Astrocyte (in vitro differentiated cells and primary cell): ENCODE data around the gene SPTBN1. TPM values are rescaled to one million over a fixed set of nuclear protein-coding genes. Genes with fewer than 3 reads are reported as not detected.

Experiments
- DNase-seq: peaks from one replicate; pipeline ENCODE4 v3.0.0-alpha.2; 2010; ENCODE audit warnings: low read depth
- FAIRE-seq: peaks from 2 replicates; lab custom pipeline; 2011; peaks lifted over from hg19 to GRCh38; lab: Jason Lieb, UNC
- H2AFZ ChIP-seq: 2 replicates; pipeline ENCODE4 v1.6.0; 2012; ENCODE audit warnings: low read depth, low read length, inconsistent platforms
- H3K27ac ChIP-seq: 2 replicates; pipeline ENCODE4 v1.5.1; 2011; ENCODE audit warnings: low read depth, low read length, inconsistent platforms
- H3K27me3 ChIP-seq: 2 replicates; pipeline ENCODE4 v1.6.0; 2011; ENCODE audit warnings: low read length, inconsistent platforms; ENCODE audit not compliant: insufficient read depth
- H3K36me3 ChIP-seq: 2 replicates; pipeline ENCODE4 v1.5.1; 2011; ENCODE audit warnings: low read length, inconsistent platforms; ENCODE audit not compliant: insufficient read depth
- H3K4me1 ChIP-seq: 2 replicates; pipeline ENCODE4 v1.5.1; 2011; ENCODE audit warnings: low read length, inconsistent platforms; ENCODE audit not compliant: insufficient read depth
- H3K4me2 ChIP-seq: 2 replicates; pipeline ENCODE4 v1.6.0; 2012; ENCODE audit warnings: low read length, inconsistent platforms
- H3K4me3 ChIP-seq: 2 replicates; pipeline ENCODE4 v1.5.1; 2011; ENCODE audit warnings: low read depth, mild to moderate bottlenecking, low read length, inconsistent platforms; ENCODE audit not compliant: insufficient read depth
- H3K79me2 ChIP-seq: 2 replicates; pipeline ENCODE4 v1.6.0; 2012; ENCODE audit warnings: mild to moderate bottlenecking, low read length, inconsistent platforms; ENCODE audit not compliant: insufficient read depth
- H3K9ac ChIP-seq: 2 replicates; pipeline ENCODE4 v1.6.0; 2012; ENCODE audit warnings: mild to moderate bottlenecking, low read length, inconsistent platforms
- H3K9me3 ChIP-seq: 2 replicates; pipeline ENCODE4 v1.5.1; 2012; ENCODE audit warnings: low read depth, mild to moderate bottlenecking, low read length, inconsistent platforms; ENCODE audit not compliant: insufficient read depth
- H4K20me1 ChIP-seq: 2 replicates; pipeline ENCODE4 v1.6.0; 2012; ENCODE audit warnings: low read length, inconsistent platforms; ENCODE audit not compliant: insufficient read depth
- H3K27ac Mint-ChIP-seq: one replicate; pipeline ENCODE4 v1.8.0; 2021; ENCODE audit warnings: mild to moderate bottlenecking, mixed read lengths; ENCODE audit not compliant: unreplicated experiment
- H3K27me3 Mint-ChIP-seq: one replicate; pipeline ENCODE4 v1.8.0; 2021; ENCODE audit warnings: low read depth, mixed read lengths; ENCODE audit not compliant: unreplicated experiment
- H3K36me3 Mint-ChIP-seq: one replicate; pipeline ENCODE4 v1.8.0; 2021; ENCODE audit warnings: low read depth, mixed read lengths; ENCODE audit not compliant: unreplicated experiment
- H3K4me1 Mint-ChIP-seq: one replicate; pipeline ENCODE4 v1.8.0; 2021; ENCODE audit warnings: low read depth, mixed read lengths; ENCODE audit not compliant: unreplicated experiment
- H3K4me3 Mint-ChIP-seq: one replicate; pipeline ENCODE4 v1.8.0; 2021; ENCODE audit warnings: mild to moderate bottlenecking, moderate library complexity, mixed read lengths; ENCODE audit not compliant: unreplicated experiment
- H3K9me3 Mint-ChIP-seq: one replicate; pipeline ENCODE4 v1.8.0; 2021; ENCODE audit warnings: mild to moderate bottlenecking, mixed read lengths; ENCODE audit not compliant: unreplicated experiment
- CTCF ChIP-seq: IDR thresholded peaks from 2 replicates; pipeline ENCODE4 v1.5.1; 2011; ENCODE audit warnings: low read depth, mild to moderate bottlenecking, inconsistent platforms, low read length, moderate library complexity; ENCODE audit not compliant: insufficient read depth
- EZH2 ChIP-seq: IDR thresholded peaks from 2 replicates; pipeline ENCODE4 v1.6.1; 2012; ENCODE audit warnings: mild to moderate bottlenecking, low read length, inconsistent platforms; ENCODE audit not compliant: insufficient read depth
- total RNA-seq: library from RNA; stranded (reverse); gene quantifications from 2 replicates; pipeline ENCODE4 v1.2.1, GENCODE V29; 2021

The SPTBN1 gene
- total RNA-seq, 1 donor from 2014 or later = 311 TPM

GRCh38 chr2:54680397-54681041 lies 224.4 kb downstream of the SPTBN1 start:
- peaks cover 18% of the 10 kb centered on the region for H3K4me1 Mint-ChIP-seq
- no peaks in the 10 kb centered on the region for H3K79me2 ChIP-seq
- H3K27ac Mint-ChIP-seq = peak overlapping the region; percentile 70
- no peak overlapping the region for H3K27ac ChIP-seq
- no peaks in the 10 kb centered on the region for H3K9me3 Mint-ChIP-seq
- no peak overlapping the region for H3K9ac ChIP-seq
- no peak for TF ChIP-seq CTCF
- TF ChIP-seq EZH2 = no peak
- peak; percentile 64 for DNase-seq
- H3K4me3 ChIP-seq = no peak overlapping the region
- no peak overlapping the region for H2AFZ ChIP-seq
- peaks cover 7% of the 10 kb centered on the region for H3K4me1 ChIP-seq
- H3K4me3 Mint-ChIP-seq = peak overlapping the region; percentile 63
- H3K36me3 Mint-ChIP-seq = no peaks in the 10 kb centered on the region
- H3K9me3 ChIP-seq = no peaks in the 10 kb centered on the region
- no peaks in the 10 kb centered on the region for H3K27me3 ChIP-seq
- peaks cover 2% of the 10 kb centered on the region for H3K27me3 Mint-ChIP-seq
- H3K4me2 ChIP-seq = peak overlapping the region; percentile 52
- FAIRE-seq = no peak
- peaks cover 3% of the 10 kb centered on the region for H4K20me1 ChIP-seq
- H3K36me3 ChIP-seq = no peaks in the 10 kb centered on the region

- no peak overlapping the region for H3K4me2 ChIP-seq
- H3K9ac ChIP-seq = no peak overlapping the region
- DNase-seq (no peak), FAIRE-seq (no peak)
- H3K27ac ChIP-seq = no peak overlapping the region
- H3K27me3 Mint-ChIP-seq = peaks cover 2% of the 10 kb centered on the region
- no peaks in the 10 kb centered on the region for H3K36me3 Mint-ChIP-seq
- H3K4me1 ChIP-seq = peaks cover 7% of the 10 kb centered on the region
- no peak overlapping the region for H3K27ac Mint-ChIP-seq
- no peaks in the 10 kb centered on the region for H3K9me3 Mint-ChIP-seq
- no peak overlapping the region for H3K4me3 ChIP-seq
- no peak overlapping the region for H3K4me3 Mint-ChIP-seq
- no peak for TF ChIP-seq EZH2
- H3K4me1 Mint-ChIP-seq = peaks cover 14% of the 10 kb centered on the region
- no peak overlapping the region for H2AFZ ChIP-seq
- no peaks in the 10 kb centered on the region for H3K27me3 ChIP-seq
- no peaks in the 10 kb centered on the region for H3K36me3 ChIP-seq
- no peaks in the 10 kb centered on the region for H3K79me2 ChIP-seq
- H3K9me3 ChIP-seq = no peaks in the 10 kb centered on the region
- peaks cover 3% of the 10 kb centered on the region for H4K20me1 ChIP-seq
These were observed 225.3 kb downstream of the SPTBN1 start for GRCh38 chr2:54681416-54681815.

GRCh38 chr2:54683596-54683995 lies 227.5 kb downstream of the SPTBN1 start:
- Mint-ChIP-seq H3K4me3 (no peak overlapping the region), H3K9me3 (no peaks in the 10 kb centered on the region), H3K36me3 (no peaks in the 10 kb centered on the region), H3K27me3 (peaks cover 5% of the 10 kb centered on the region), H3K4me1 (peaks cover 7% of the 10 kb centered on the region), H3K27ac (no peak overlapping the region)
- Histone ChIP-seq H3K79me2 (no peaks in the 10 kb centered on the region), H3K9me3 (no peaks in the 10 kb centered on the region), H3K4me1 (peaks cover 7% of the 10 kb centered on the region), H3K36me3 (no peaks in the 10 kb centered on the region), H2AFZ (no peak overlapping the region), H3K27ac (no peak overlapping the region), H4K20me1 (peaks cover 3% of the 10 kb centered on the region), H3K4me2 (no peak overlapping the region), H3K27me3 (no peaks in the 10 kb centered on the region), H3K9ac (no peak overlapping the region), H3K4me3 (no peak overlapping the region)
- TF ChIP-seq EZH2 (no peak), CTCF (no peak)
- no peak for DNase-seq
- no peak for FAIRE-seq
